Thoracic aorta (tissue), 2 donors: ENCODE results near the gene MMAB. TPM values are rescaled to one million over a fixed set of nuclear protein-coding genes. Genes with fewer than 3 reads are reported as not detected.

Source experiments
- ATAC-seq: fragments of 150-250 bp; one replicate; pipeline ENCODE4 v1.8.0; 2017; ENCODE audit warnings: low read depth; ENCODE audit not compliant: insufficient number of reproducible peaks, low FRiP score
- DNase-seq: peaks from one replicate; pipeline ENCODE4 v3.0.0-alpha.2; 2020; ENCODE audit warnings: low spot score
- H3K27ac ChIP-seq, 2 donors: fragments of 200-600 bp; sonication (generic); 1 replicate in 1 of 2; 2 replicates in 1 of 2; pipeline ENCODE4 v1.5.1; 2016; ENCODE audit warnings: mild to moderate bottlenecking in 2 of 2, moderate library complexity in 2 of 2
- H3K27me3 ChIP-seq: fragments of 200-600 bp; sonication (generic); replicated peaks from 2 replicates; pipeline ENCODE4 v1.6.0; 2016; ENCODE audit warnings: mild to moderate bottlenecking; ENCODE audit not compliant: insufficient read depth
- H3K36me3 ChIP-seq: fragments of 200-600 bp; sonication (generic); one replicate; pipeline ENCODE4 v1.5.1; 2016
- H3K4me1 ChIP-seq, 2 donors: fragments of 200-600 bp; sonication (generic); 1 replicate in 1 of 2; 2 replicates in 1 of 2; pipeline versions ENCODE4 v1.5.1 to v1.6.0; 2016; ENCODE audit warnings: low read depth in 2 of 2, mild to moderate bottlenecking in 1 of 2; ENCODE audit not compliant: control insufficient read depth in 1 of 2
- H3K4me3 ChIP-seq: fragments of 200-600 bp; sonication (generic); 2 replicates; pipeline ENCODE4 v1.5.1; 2016; ENCODE audit warnings: mild to moderate bottlenecking
- H3K9me3 ChIP-seq: fragments of 200-600 bp; sonication (generic); 2 replicates; pipeline ENCODE4 v1.5.1; 2016
- total RNA-seq, 2 donors: library from RNA; depleted of rRNA; stranded (reverse); fragments of >200 nt; gene quantifications; one replicate each; pipeline versions ENCODE4 v1.1.0 to v1.2.3, GENCODE V29; 2016
- TF ChIP-seq, protein P1 (sequence below): fragments of 200-600 bp; sonication (generic); IDR thresholded peaks from one replicate; pipeline ENCODE4 v1.5.1; 2019; ENCODE audit warnings: antibody characterized with exemption

MMAB gene
- total RNA-seq, 2 donors from 2014 or later: 18.7 to 32.4 TPM

DNA sequence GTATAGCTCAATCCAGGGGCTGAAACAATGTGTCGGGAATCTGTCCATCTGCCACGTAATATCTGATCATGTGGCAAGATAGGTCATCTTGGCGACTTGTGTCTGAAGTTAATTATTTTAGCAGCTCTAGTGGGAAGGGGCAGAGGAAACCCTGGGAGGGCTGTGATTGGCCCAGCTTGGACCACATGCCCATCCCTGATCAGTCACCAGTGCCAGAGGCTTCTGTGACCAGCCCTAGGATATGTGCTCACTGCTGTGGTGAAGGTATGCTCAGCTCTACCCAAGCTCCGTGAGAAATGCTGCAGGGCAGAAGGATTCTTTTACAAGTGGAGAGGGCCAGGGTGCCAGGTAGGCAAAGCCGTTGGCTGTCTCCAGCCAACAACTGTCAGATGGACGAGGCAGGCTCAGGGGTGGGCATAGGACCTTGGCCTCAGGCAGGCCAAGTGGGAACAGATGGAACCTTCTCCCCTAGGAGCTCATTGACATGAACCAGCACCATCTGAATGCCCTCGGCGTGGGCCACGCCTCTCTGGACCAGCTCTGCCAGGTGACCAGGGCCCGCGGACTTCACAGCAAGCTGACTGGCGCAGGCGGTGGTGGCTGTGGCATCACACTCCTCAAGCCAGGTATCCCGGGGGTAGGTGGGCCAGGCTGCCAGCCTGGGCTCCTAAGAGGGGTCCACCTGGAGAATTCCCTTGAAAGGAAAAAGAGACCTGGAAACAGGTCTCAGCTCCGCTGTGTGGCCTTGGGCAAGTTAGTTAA, 21.4 kb upstream of the MMAB start:
- TF ChIP-seq, protein P1, sequence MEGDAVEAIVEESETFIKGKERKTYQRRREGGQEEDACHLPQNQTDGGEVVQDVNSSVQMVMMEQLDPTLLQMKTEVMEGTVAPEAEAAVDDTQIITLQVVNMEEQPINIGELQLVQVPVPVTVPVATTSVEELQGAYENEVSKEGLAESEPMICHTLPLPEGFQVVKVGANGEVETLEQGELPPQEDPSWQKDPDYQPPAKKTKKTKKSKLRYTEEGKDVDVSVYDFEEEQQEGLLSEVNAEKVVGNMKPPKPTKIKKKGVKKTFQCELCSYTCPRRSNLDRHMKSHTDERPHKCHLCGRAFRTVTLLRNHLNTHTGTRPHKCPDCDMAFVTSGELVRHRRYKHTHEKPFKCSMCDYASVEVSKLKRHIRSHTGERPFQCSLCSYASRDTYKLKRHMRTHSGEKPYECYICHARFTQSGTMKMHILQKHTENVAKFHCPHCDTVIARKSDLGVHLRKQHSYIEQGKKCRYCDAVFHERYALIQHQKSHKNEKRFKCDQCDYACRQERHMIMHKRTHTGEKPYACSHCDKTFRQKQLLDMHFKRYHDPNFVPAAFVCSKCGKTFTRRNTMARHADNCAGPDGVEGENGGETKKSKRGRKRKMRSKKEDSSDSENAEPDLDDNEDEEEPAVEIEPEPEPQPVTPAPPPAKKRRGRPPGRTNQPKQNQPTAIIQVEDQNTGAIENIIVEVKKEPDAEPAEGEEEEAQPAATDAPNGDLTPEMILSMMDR: no peak
- H3K27me3 ChIP-seq: no peaks in the 10 kb centered on the region
- H3K27ac ChIP-seq: no peak overlapping the region
- H3K9me3 ChIP-seq: no peaks in the 10 kb centered on the region
- DNase-seq (no peak), ATAC-seq (no peak)
- no peak overlapping the region for H3K4me3 ChIP-seq
- H3K36me3 ChIP-seq: no peaks in the 10 kb centered on the region
- H3K4me1 ChIP-seq: peaks cover 0 to 8% of the 10 kb centered on the region in 2 donors

DNA sequence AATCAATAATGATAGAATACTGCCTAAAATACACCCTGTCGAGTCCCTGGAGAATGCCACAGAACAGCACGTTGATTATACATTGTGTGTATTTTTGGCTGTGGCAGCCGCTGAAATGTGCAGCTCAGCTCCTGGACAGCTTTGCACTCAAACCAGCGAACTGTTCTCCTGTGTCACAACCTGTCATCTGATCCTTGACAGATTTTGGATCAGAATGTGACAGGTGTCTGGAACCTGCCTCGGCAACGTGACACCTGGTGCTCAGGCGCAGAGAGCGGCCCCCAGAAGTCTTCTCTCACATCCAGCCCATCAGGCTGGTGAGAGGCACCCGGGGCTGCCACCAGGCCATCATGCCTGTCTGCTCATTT, 19.6 kb upstream of the MMAB start:
- no peak overlapping the region for H3K4me3 ChIP-seq
- peaks cover 0 to 7% of the 10 kb centered on the region in 2 donors for H3K4me1 ChIP-seq
- ATAC-seq: no peak
- no peak for DNase-seq
- H3K36me3 ChIP-seq: peaks cover 8% of the 10 kb centered on the region
- TF ChIP-seq, protein P1: no peak
- no peak overlapping the region for H3K27ac ChIP-seq
- no peaks in the 10 kb centered on the region for H3K27me3 ChIP-seq
- H3K9me3 ChIP-seq: no peaks in the 10 kb centered on the region

DNA sequence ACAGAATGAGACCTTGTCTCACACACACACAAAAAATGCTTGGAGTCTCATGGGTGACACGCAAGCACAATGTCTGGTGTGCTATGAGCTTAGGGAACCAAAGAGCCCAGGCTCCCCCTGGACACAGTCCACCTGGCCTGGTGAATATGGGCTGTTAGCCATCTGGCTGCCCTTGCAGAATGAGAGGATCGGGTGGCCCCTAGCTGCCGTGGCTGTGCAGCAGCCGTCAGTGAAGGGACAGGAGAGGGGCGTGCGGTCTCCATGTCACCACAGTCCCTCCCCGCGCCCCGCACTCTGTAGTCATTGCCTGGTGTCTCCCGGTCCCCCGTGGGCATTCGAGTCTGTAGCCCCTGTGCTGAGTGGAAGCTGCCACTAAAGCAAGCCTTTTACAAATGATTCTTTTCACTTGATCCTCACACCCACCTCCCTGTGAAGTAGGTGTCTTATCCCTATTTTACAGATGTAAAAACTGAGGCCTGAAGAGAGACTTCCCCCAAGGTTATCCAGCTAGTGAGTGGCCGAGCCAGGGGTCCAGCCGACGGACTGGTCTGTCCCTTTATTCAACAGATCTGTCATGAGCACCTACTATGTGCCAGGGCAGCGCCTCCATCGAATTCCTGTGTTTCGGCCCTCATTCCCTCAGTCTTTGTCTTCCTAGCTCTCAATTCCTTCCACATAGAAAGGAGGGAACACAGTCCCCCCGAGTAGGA, 19.0 kb upstream of the MMAB start:
- Histone ChIP-seq H3K27ac (no peak overlapping the region), H3K36me3 (peaks cover 13% of the 10 kb centered on the region), H3K4me1 (peaks cover 0 to 1% of the 10 kb centered on the region in 2 donors), H3K27me3 (no peaks in the 10 kb centered on the region), H3K4me3 (no peak overlapping the region), H3K9me3 (no peaks in the 10 kb centered on the region)
- TF ChIP-seq, protein P1: no peak
- no peak for ATAC-seq
- DNase-seq: no peak

DNA sequence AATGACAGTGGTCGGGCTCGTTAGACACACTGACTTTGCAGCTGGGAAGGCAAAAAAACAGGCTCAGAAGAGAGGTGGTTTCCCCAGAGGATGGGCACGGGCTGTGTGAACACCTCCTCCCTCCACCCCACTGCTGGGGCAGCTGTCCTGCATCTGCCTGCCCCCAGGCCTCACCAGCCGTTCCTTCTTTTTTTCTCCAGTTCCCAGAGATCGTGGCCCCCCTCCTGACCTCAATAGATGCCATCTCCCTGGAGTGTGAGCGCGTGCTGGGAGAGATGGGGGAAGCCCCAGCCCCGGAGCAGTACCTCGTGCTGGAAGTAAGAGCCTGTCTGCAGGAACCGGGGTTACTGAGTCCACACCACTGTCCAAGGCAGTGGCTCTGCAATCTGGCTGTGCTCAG, 17.7 kb upstream of the MMAB start:
- Histone ChIP-seq H3K27me3 (no peaks in the 10 kb centered on the region), H3K36me3 (peaks cover 20% of the 10 kb centered on the region), H3K9me3 (no peaks in the 10 kb centered on the region), H3K4me3 (no peak overlapping the region), H3K4me1 (no peaks in the 10 kb centered on the region), H3K27ac (no peak overlapping the region)
- ATAC-seq (no peak), DNase-seq (no peak)
- TF ChIP-seq, protein P1: no peak

DNA sequence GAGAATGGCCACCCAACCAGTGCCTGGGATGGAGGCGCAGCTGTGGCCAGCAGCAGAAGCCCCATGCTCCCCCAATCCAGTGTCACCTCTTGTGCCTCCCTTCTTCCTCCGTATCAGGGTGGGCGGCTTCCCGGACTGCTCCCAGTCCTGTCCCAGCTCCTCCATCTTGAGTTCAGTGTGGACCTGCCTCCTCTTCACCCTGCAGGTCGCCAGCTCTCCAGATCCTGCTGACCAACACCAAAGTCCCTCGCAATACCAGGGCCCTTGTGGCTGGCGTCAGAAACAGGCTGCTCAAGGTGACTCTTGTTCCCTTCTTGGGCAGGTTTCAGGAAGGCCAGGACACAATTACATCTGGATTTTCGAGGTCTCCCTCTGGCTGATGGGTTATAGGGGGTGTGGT, 17.3 kb upstream of the MMAB start:
- Histone ChIP-seq H3K4me3 (no peak overlapping the region), H3K27me3 (no peaks in the 10 kb centered on the region), H3K9me3 (no peaks in the 10 kb centered on the region), H3K4me1 (no peaks in the 10 kb centered on the region), H3K27ac (no peak overlapping the region), H3K36me3 (peaks cover 20% of the 10 kb centered on the region)
- TF ChIP-seq, protein P1: no peak
- ATAC-seq (no peak), DNase-seq (no peak)
